ENCODE data around the gene IL11RA. TPM values are rescaled to one million over a fixed set of nuclear protein-coding genes. Genes with fewer than 3 reads are reported as not detected.

The IL11RA gene
- total RNA-seq, 6 experiments from 2014 or later: 9.7 to 21.5 (median 14.7) TPM

GRCh38 chr9:34701769-34702736 lies 50.1 kb downstream of the IL11RA start:
- no peaks in the 10 kb centered on the region for H3K9me3 ChIP-seq
- H3K4me1 ChIP-seq: no peaks in the 10 kb centered on the region
- peak overlapping the region; percentile 56 to 70 (median 67) for H3K4me3 ChIP-seq
- no peaks in the 10 kb centered on the region for H3K36me3 ChIP-seq
- H3K27me3 ChIP-seq: no peaks in the 10 kb centered on the region
- peak; percentile 93 to 96 (median 96) for ATAC-seq
- intact Hi-C loops (cut with DNase I): no loop called here
- WGBS (ENCODE audit: insufficient coverage, low coverage, low lambda C conversion rate, missing lambda C conversion rate): 2% methylated on average over 30 of the region's 30 CpGs
- TF ChIP-seq POLR2A (IDR thresholded peaks at IDR 0.05): no peak
- peak; percentile 97 to 99 (median 99) for TF ChIP-seq CTCF (IDR thresholded peaks at IDR 0.05)
- peak; percentile 85 to 88 (median 88) for DNase-seq
- peak overlapping the region; percentile 12 to 72 (median 50) for H3K27ac ChIP-seq

GRCh38 chr9:34707130-34707529 lies 55.1 kb downstream of the IL11RA start:
- TF ChIP-seq POLR2A (IDR thresholded peaks at IDR 0.05) (no peak), CTCF (IDR thresholded peaks at IDR 0.05) (no peak)
- Histone ChIP-seq H3K27me3 (no peaks in the 10 kb centered on the region), H3K4me1 (no peaks in the 10 kb centered on the region), H3K27ac (no peak overlapping the region), H3K9me3 (no peaks in the 10 kb centered on the region), H3K4me3 (no peak overlapping the region), H3K36me3 (no peaks in the 10 kb centered on the region)
- ATAC-seq (no peak), DNase-seq (no peak)
- WGBS (ENCODE audit: insufficient coverage, low coverage, low lambda C conversion rate, missing lambda C conversion rate): 86% methylated on average over 1 of the region's 2 CpGs
- intact Hi-C loops (cut with DNase I): no loop called here

DNA sequence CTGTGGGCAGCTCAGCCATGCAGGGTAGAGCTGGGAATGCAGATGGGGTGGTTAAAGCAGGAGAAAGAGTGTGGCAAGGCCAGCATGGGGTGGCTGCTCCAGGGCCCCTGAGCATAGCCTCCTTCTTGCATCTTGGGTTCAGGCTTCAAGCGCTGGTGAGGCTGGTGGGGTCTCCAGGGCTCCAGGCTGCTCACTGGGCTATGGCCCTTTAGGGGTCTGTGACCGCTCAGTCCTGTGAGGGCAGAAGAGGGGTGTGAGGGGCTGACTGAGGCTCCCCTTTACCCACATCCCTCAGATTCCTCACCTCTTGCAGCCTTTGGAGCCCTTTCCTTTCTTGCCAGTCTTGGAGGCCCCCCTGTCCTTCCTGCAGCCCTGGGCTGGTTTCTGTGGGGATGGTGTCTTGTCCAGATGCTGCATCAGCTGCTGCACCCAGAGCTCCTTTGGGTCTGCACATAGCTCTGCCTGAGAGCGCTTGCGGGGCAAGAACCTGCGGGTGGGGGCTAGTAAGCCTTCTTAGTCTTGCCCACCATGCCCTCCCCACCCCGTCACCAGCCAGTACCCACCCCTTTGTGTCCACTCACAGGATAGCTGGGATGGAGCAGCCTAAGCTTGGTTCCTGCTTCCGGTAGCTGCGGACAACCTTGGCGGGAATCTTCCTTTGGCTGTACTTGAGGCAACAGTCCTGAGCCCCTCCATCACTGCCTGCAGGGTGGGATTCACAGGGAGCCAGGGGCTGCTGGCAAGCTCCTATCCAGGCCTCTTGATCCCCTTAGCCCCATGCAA lies 57.4 kb downstream of the IL11RA start:
- Histone ChIP-seq H3K9me3 (no peaks in the 10 kb centered on the region), H3K27ac (no peak overlapping the region), H3K27me3 (no peaks in the 10 kb centered on the region), H3K4me1 (no peaks in the 10 kb centered on the region), H3K4me3 (no peak overlapping the region), H3K36me3 (no peaks in the 10 kb centered on the region)
- intact Hi-C loops (cut with DNase I): no loop called here
- 77% methylated on average over 7 of the region's 9 CpGs for WGBS (ENCODE audit: insufficient coverage, low coverage, low lambda C conversion rate, missing lambda C conversion rate)
- TF ChIP-seq POLR2A (IDR thresholded peaks at IDR 0.05): no peak
- no peak for TF ChIP-seq CTCF (IDR thresholded peaks at IDR 0.05)
- ATAC-seq (peak in 3 of 4 donors; percentile 22 to 31 (median 27)), DNase-seq (peak in 1 of 3 donors; percentile 33)

- TF ChIP-seq POLR2A (IDR thresholded peaks at IDR 0.05): no peak
- no peak for TF ChIP-seq CTCF (IDR thresholded peaks at IDR 0.05)
- WGBS (ENCODE audit: insufficient coverage, low coverage, low lambda C conversion rate, missing lambda C conversion rate): 69% methylated on average over 2 of the region's 2 CpGs
- ATAC-seq: peak; percentile 69 to 91 (median 76)
- no peaks in the 10 kb centered on the region for H3K27me3 ChIP-seq
- H3K9me3 ChIP-seq: no peaks in the 10 kb centered on the region
- intact Hi-C loops (cut with DNase I): no loop called here
- peak in 2 of 3 donors; percentile 68 for DNase-seq
- H3K36me3 ChIP-seq: no peaks in the 10 kb centered on the region
- peak within 1 kb of the TSS in 1 of 3 donors; percentile 5 for H3K27ac ChIP-seq
- no peak within 1 kb of the TSS for H3K4me3 ChIP-seq
- no peaks in the 10 kb centered on the region for H3K4me1 ChIP-seq
These were observed 58.0 kb downstream of the IL11RA start, which contains the start of gene CCL21 for GRCh38 chr9:34710023-34710422. CCL21 (minus strand) TSS chr9:34710136; CDS start chr9:34710066, 70 bp downstream.

Small RNA genes within 50 kb of the gene (small RNA-seq; reads per million reads assigned to genes)
- gene CCL27: 0 reads per million in 2 experiments

Other genes starting within 250 kb of the IL11RA start
- gene FAM219A, start 193.6 kb upstream of the IL11RA start, total RNA-seq: 10 to 100 TPM in 1 of 6 experiments, 1 to 10 TPM in 5; 4.1 to 10.7 (median 5.3) TPM
- not detected for gene DNAI1, start 193.4 kb upstream of the IL11RA start, total RNA-seq
- 1 to 10 TPM; 1.5 to 2.7 (median 2.1) TPM for gene ENHO, start 129.2 kb upstream of the IL11RA start, total RNA-seq
- 10 to 100 TPM in 1 of 6 experiments, 1 to 10 TPM in 4, under 1 TPM in 1; 0.71 to 12.5 (median 3.4) TPM for gene CNTFR, start 62.5 kb upstream of the IL11RA start, total RNA-seq
- gene RPP25L, start 40.1 kb upstream of the IL11RA start, total RNA-seq: 10 to 100 TPM; 15.2 to 29.1 (median 25.0) TPM
- gene DCTN3, start 31.7 kb upstream of the IL11RA start, total RNA-seq: 10 to 100 TPM; 26.4 to 36.8 (median 32.7) TPM
- gene ARID3C, start 23.1 kb upstream of the IL11RA start, total RNA-seq: 1 to 10 TPM; 1.7 to 6.7 (median 2.5) TPM
- gene SIGMAR1, start 14.4 kb upstream of the IL11RA start, total RNA-seq: 100 to 1,000 TPM in 5 of 6 experiments, 10 to 100 TPM in 1; 69.3 to 237 (median 123) TPM
- 100 to 1,000 TPM in 4 of 6 experiments, 10 to 100 TPM in 2; 58.2 to 157 (median 117) TPM for gene GALT, start 5.5 kb upstream of the IL11RA start, total RNA-seq
- gene CCL27, start 10.5 kb downstream of the IL11RA start, total RNA-seq: not detected
- 1 to 10 TPM in 3 of 6 experiments, under 1 TPM in 3; 0.77 to 6.5 (median 1.1) TPM for gene CCL19, start 39.1 kb downstream of the IL11RA start, total RNA-seq
- 10 to 100 TPM in 2 of 6 experiments, 1 to 10 TPM in 4; 1.5 to 22.3 (median 7.6) TPM for gene CCL21, start 58.0 kb downstream of the IL11RA start, total RNA-seq

Measured in right lobe of liver (tissue), 6 donors.